HepG2 (cell line): ENCODE measurements around the gene PCSK2. TPM values are rescaled to one million over a fixed set of nuclear protein-coding genes. Genes with fewer than 3 reads are reported as not detected.

Source experiments
- ATAC-seq: fragments of 200-7000 bp; cut with Tn5 transposase; 3 replicates; pipeline ENCODE4 v1.9.1; 2020; ENCODE audit warnings: mild to moderate bottlenecking, moderate library complexity
- BruUV-seq: library from RNA; stranded (reverse); fragments of 400-500 nt; replicated peaks from 2 replicates; lab custom pipeline; 2021; lab: Mats Ljungman, UMichigan
- CTCF ChIA-PET: fragments of 300-600 bp; formaldehyde crosslinking; extraction: SDS; loops from one replicate; lab custom pipeline; 2021; ENCODE audit warnings: low total read pairs, inconsistent platforms, low intra/inter-chr PET ratio; lab: Yijun Ruan, JAX
- POLR2A ChIA-PET: fragments of 350-600 bp; sonication (Branson Sonifier 250); formaldehyde crosslinking; loops from one replicate; lab custom pipeline; 2020; ENCODE audit warnings: antibody characterized with exemption, inconsistent platforms; lab: Yijun Ruan, JAX
- DNase-seq: peaks from one replicate; pipeline ENCODE4 v3.0.0-alpha.2; 2015; ENCODE audit warnings: low spot score
- FAIRE-seq: peaks from 3 replicates; lab custom pipeline; 2011; peaks lifted over from hg19 to GRCh38; lab: Jason Lieb, UNC
- H2AFZ ChIP-seq: one replicate; pipeline ENCODE4 v1.6.1; 2011; ENCODE audit warnings: low read length, inconsistent platforms
- H3K27ac ChIP-seq: fragments of 300-600 bp; 3 replicates; pipeline ENCODE4 v1.8.0; 2011; ENCODE audit warnings: mixed run types, mild to moderate bottlenecking, mixed read lengths, low read length, inconsistent platforms; ENCODE audit not compliant: insufficient read depth; ENCODE audit errors: extremely low read length
- H3K27me3 ChIP-seq, 2 experiments: fragments of 200-600 bp in 1 of 2; 2 replicates in 1 of 2; 3 replicates in 1 of 2; pipeline versions ENCODE4 v1.6.0 to v1.8.0; 2011; ENCODE audit warnings: low read length in 2 of 2, mild to moderate bottlenecking in 2 of 2, moderate library complexity in 2 of 2, inconsistent platforms in 1 of 2; ENCODE audit not compliant: insufficient read depth in 2 of 2, control insufficient read depth in 1 of 2
- H3K36me3 ChIP-seq, 2 experiments: fragments of 200-600 bp in 1 of 2; replicated peaks in 1 of 2; 2 replicates in 1 of 2; 3 replicates in 1 of 2; pipeline versions ENCODE4 v1.5.1 to v1.8.0; 2011; ENCODE audit warnings: low read length in 2 of 2, inconsistent platforms in 1 of 2; ENCODE audit not compliant: insufficient read depth in 2 of 2, control insufficient read depth in 1 of 2
- H3K4me1 ChIP-seq: 2 replicates; pipeline ENCODE4 v1.5.1; 2012; ENCODE audit warnings: low read length, inconsistent platforms; ENCODE audit not compliant: insufficient read depth
- H3K4me2 ChIP-seq: 2 replicates; pipeline ENCODE4 v1.6.0; 2011; ENCODE audit warnings: low read depth, low read length, inconsistent platforms
- H3K4me3 ChIP-seq, 3 experiments: fragments of 200-600 bp in 1 of 3; sonication (generic), shearing (Covaris generic) in 1 of 3; replicated peaks in 1 of 3; 2 replicates each; pipeline ENCODE4 v1.5.1; 2011 to 2016; ENCODE audit warnings: low read length in 3 of 3, inconsistent platforms in 2 of 3, low read depth in 2 of 3, mild to moderate bottlenecking in 2 of 3, control low read depth in 1 of 3, mixed read lengths in 1 of 3; ENCODE audit not compliant: insufficient read depth in 1 of 3
- H3K79me2 ChIP-seq: one replicate; pipeline ENCODE4 v1.6.1; 2011; ENCODE audit warnings: low read length, inconsistent platforms; ENCODE audit not compliant: insufficient read depth
- H3K9ac ChIP-seq: 2 replicates; pipeline ENCODE4 v1.6.0; 2011; ENCODE audit warnings: mild to moderate bottlenecking, low read depth, low read length, inconsistent platforms; ENCODE audit not compliant: insufficient read depth
- H3K9me3 ChIP-seq: 2 replicates; pipeline ENCODE4 v1.5.1; 2012; ENCODE audit warnings: mild to moderate bottlenecking, low read length
- H4K20me1 ChIP-seq: 2 replicates; pipeline ENCODE4 v1.6.0; 2011; ENCODE audit warnings: inconsistent platforms, mild to moderate bottlenecking, low read length, moderate library complexity; ENCODE audit not compliant: insufficient read depth
- ADNP ChIP-seq: sonication (generic); formaldehyde crosslinking; IDR thresholded peaks from 2 replicates; pipeline ENCODE4 v1.4.0; 2020; ENCODE audit warnings: missing genetic modification reagents
- ARNTL ChIP-seq: sonication (generic); formaldehyde crosslinking; IDR thresholded peaks from 2 replicates; pipeline ENCODE4 v1.4.0; 2020; ENCODE audit warnings: mild to moderate bottlenecking, missing genetic modification reagents
- BCL6 ChIP-seq: IDR thresholded peaks from 2 replicates; pipeline ENCODE4 v1.6.1; 2016; ENCODE audit warnings: missing genetic modification reagents, missing compliant biosample characterization
- DPF2 ChIP-seq: sonication (generic); formaldehyde crosslinking; IDR thresholded peaks from 2 replicates; pipeline ENCODE4 v1.4.0; 2020; ENCODE audit warnings: mild to moderate bottlenecking, low read depth, missing genetic modification reagents, borderline replicate concordance
- FOSL2 ChIP-seq: sonication (generic); formaldehyde crosslinking; IDR thresholded peaks from 2 replicates; pipeline ENCODE4 v1.4.0; 2020; ENCODE audit warnings: missing genetic modification reagents
- KLF13 ChIP-seq: sonication (generic); formaldehyde crosslinking; IDR thresholded peaks from 2 replicates; pipeline ENCODE4 v1.4.0; 2020; ENCODE audit warnings: mild to moderate bottlenecking, missing genetic modification reagents
- NR3C1 ChIP-seq: sonication (generic); formaldehyde crosslinking; IDR thresholded peaks from 2 replicates; pipeline ENCODE4 v1.4.0; 2020; ENCODE audit warnings: missing genetic modification reagents
- SALL1 ChIP-seq: sonication (generic); formaldehyde crosslinking; IDR thresholded peaks from 2 replicates; pipeline ENCODE4 v1.8.0; 2022; ENCODE audit warnings: mild to moderate bottlenecking, missing genetic modification reagents
- ZIK1 ChIP-seq: sonication (generic); formaldehyde crosslinking; IDR thresholded peaks from 2 replicates; pipeline ENCODE4 v1.5.0; 2020; ENCODE audit warnings: mild to moderate bottlenecking, low read depth, missing genetic modification reagents, borderline replicate concordance
- ZNF367 ChIP-seq: sonication (generic); formaldehyde crosslinking; IDR thresholded peaks from 2 replicates; pipeline ENCODE4 v1.4.0; 2020; ENCODE audit warnings: missing genetic modification reagents, borderline replicate concordance
- ZNF75D ChIP-seq: sonication (generic); formaldehyde crosslinking; IDR thresholded peaks from 2 replicates; pipeline ENCODE4 v1.8.1; 2023; ENCODE audit warnings: missing genetic modification reagents, mild to moderate bottlenecking, borderline replicate concordance
- WGBS: methylation state at CpG from one replicate; pipeline ENCODE4 v1.1.6; 2017; ENCODE audit warnings: low lambda C conversion rate; 5-methylcytosine and 5-hydroxymethylcytosine counted together
- in situ Hi-C: cut with HindIII; loops from 2 replicates; pipeline ENCODE4 v1.10.0; 2017; ENCODE audit warnings: low pct_unique_long_range_greater_than_20kb; ENCODE audit not compliant: extremely low pct_ligation_motif_present
- intact Hi-C: fragments of 100-400 bp; cut with micrococcal nuclease; formaldehyde crosslinking; loops from one replicate; pipeline ENCODE4 v1.10.0; 2022; ENCODE audit not compliant: unreplicated experiment
- polyA plus RNA-seq, 8 experiments: library from polyadenylated mRNA; depleted of rRNA in 3 of 8; stranded (reverse) in 7 of 8; unstranded in 1 of 8; fragments of >200 nt; fragmentation: Illumina TruSeq in 4 of 8; extraction: Trizol in 4 of 8; gene quantifications; 2 replicates each; pipeline versions ENCODE4 v1.2.1 to v1.2.3, GENCODE V29; 2011 to 2016; ENCODE audit warnings: low read depth in 4 of 8, missing spikeins in 1 of 8, mixed read lengths in 1 of 8; ENCODE audit not compliant: insufficient read depth in 1 of 8
- total RNA-seq, 5 experiments: library from RNA; depleted of rRNA; stranded (reverse); fragments of >200 nt; fragmentation: Illumina TruSeq; extraction: Trizol; gene quantifications; 2 replicates each; pipeline ENCODE4 v1.2.3, GENCODE V29; 2016; ENCODE audit warnings: low read depth in 1 of 5
- TF ChIP-seq, protein P1 (sequence below): sonication (generic); formaldehyde crosslinking; IDR thresholded peaks from 2 replicates; pipeline ENCODE4 v1.5.0; 2020; ENCODE audit warnings: mild to moderate bottlenecking, missing genetic modification reagents

The PCSK2 gene
- total and polyA plus RNA-seq, 2 of the 13 experiments (the other 11 are each of a cell fraction or from before 2014, with no cell fraction given): not detected

- FAIRE-seq: no peak
- Histone ChIP-seq H3K27ac (no peak overlapping the region), H2AFZ (no peak overlapping the region), H3K36me3 (no peaks in the 10 kb centered on the region), H3K79me2 (no peaks in the 10 kb centered on the region)
- 1% methylated on average over 4 of the region's 4 CpGs for WGBS
- POLR2A ChIA-PET: no interaction called here
- TF ChIP-seq KLF13 (CRISPR knock-in tag) (no peak), ADNP (no peak), ZNF75D (CRISPR knock-in tag) (no peak), NR3C1 (CRISPR knock-in tag) (no peak), DPF2 (CRISPR knock-in tag) (no peak), ARNTL (no peak), BCL6 (CRISPR knock-in tag) (no peak)
- TF ChIP-seq, all 625 proteins: peak for 0
- CTCF ChIA-PET: no interaction called here
- BruUV-seq: no TSS peak
- no peak overlapping the region for H3K4me3 ChIP-seq
- no peaks in the 10 kb centered on the region for H4K20me1 ChIP-seq
- H3K9me3 ChIP-seq: no peaks in the 10 kb centered on the region
- in situ Hi-C loops (no loop called here), intact Hi-C loops (no loop called here)
- no peaks in the 10 kb centered on the region for H3K4me1 ChIP-seq
- DNase-seq (no peak), ATAC-seq (no peak)
- H3K27me3 ChIP-seq: peaks cover 7 to 28% of the 10 kb centered on the region in 2 experiments; a peak in 4 of 5 replicates
- no peak overlapping the region for H3K9ac ChIP-seq
- H3K4me2 ChIP-seq: no peak overlapping the region
Measured at GRCh38 chr20:17467120-17467655, 240.3 kb downstream of the PCSK2 start.

- H3K4me1 ChIP-seq: no peaks in the 10 kb centered on the region
- intact Hi-C loops: no loop called here
- ChIA-PET POLR2A (no interaction called here), CTCF (no interaction called here)
- H4K20me1 ChIP-seq: no peaks in the 10 kb centered on the region
- H3K36me3 ChIP-seq: no peaks in the 10 kb centered on the region
- TF ChIP-seq ZNF367 (CRISPR knock-in tag) (no peak), FOSL2 (CRISPR knock-in tag) (no peak), SALL1 (no peak), ZIK1 (CRISPR knock-in tag) (no peak)
- TF ChIP-seq, protein P1, sequence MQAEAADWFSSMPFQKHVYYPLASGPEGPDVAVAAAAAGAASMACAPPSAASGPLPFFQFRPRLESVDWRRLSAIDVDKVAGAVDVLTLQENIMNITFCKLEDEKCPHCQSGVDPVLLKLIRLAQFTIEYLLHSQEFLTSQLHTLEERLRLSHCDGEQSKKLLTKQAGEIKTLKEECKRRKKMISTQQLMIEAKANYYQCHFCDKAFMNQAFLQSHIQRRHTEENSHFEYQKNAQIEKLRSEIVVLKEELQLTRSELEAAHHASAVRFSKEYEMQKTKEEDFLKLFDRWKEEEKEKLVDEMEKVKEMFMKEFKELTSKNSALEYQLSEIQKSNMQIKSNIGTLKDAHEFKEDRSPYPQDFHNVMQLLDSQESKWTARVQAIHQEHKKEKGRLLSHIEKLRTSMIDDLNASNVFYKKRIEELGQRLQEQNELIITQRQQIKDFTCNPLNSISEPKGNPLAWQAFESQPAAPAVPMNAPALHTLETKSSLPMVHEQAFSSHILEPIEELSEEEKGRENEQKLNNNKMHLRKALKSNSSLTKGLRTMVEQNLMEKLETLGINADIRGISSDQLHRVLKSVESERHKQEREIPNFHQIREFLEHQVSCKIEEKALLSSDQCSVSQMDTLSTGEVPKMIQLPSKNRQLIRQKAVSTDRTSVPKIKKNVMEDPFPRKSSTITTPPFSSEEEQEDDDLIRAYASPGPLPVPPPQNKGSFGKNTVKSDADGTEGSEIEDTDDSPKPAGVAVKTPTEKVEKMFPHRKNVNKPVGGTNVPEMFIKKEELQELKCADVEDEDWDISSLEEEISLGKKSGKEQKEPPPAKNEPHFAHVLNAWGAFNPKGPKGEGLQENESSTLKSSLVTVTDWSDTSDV: no peak
- H3K4me2 ChIP-seq: no peak overlapping the region
- WGBS: 7% methylated on average over 14 of the region's 24 CpGs
- H3K9ac ChIP-seq: no peak overlapping the region
- DNase-seq (no peak), FAIRE-seq (no peak), ATAC-seq (no peak)
- H3K79me2 ChIP-seq: no peaks in the 10 kb centered on the region
- BruUV-seq: no TSS peak
- no peaks in the 10 kb centered on the region for H3K9me3 ChIP-seq
- in situ Hi-C loops: no loop called here
- H3K4me3 ChIP-seq: no peak overlapping the region
- no peak overlapping the region for H3K27ac ChIP-seq
- H3K27me3 ChIP-seq: peaks cover 8 to 29% of the 10 kb centered on the region in 2 experiments; a peak in 4 of 5 replicates
- no peak overlapping the region for H2AFZ ChIP-seq
Measured at GRCh38 chr20:17468073-17468840, 241.4 kb downstream of the PCSK2 start.
